GM18907 (cell line): Measurements from ENCODE around the gene WNT2B.
"Not testable (repeated sequence)": the region's sequence is repeated elsewhere in the genome, so short reads cannot be mapped to it uniquely, and the experiment has no call there.

ENCODE experiments used
- ATAC-seq: cut with Tn5 transposase; IDR thresholded peaks from one replicate; pipeline ENCODE4 v1.9.1; 2021; ENCODE audit warnings: mild to moderate bottlenecking, moderate library complexity; ENCODE audit not compliant: unreplicated experiment

WNT2B gene

DNA sequence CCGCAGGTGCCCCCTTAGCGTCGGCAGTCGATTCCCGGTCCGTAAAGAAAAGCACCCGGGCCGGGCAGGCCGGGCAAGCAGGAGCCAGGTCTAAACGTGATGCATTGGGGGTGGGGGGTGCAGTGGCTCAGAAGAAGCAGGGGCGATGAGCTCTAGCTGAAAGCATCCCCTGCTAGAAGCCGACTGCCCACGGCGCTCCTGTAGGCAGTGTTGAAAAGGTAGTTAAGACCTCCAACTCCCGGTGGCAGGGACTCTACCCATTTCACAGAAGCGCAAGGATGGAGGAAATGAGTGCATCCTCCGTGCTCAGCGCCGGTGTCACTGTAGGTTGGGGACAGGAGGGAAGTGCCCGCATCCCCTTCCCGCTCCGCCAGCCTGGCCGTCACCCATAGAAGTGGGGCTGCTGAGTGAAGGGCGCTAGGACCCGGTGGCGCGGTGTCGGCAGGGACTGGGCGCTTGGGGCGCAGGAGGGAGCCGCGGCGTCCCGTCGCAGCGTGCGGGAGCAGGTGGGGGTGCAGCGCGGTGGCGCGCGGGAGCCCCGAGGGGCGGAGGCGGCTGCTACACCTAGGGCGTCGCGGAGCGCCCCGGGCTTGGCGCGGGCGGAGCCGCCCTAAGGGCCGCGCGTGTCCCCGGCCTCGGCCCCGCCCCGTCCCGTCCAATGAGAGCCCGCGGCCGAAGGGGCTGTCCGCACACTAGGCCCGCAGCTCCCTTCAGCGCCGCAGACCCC is at the start of gene WNT2B:
WNT2B (plus strand) TSS at position 688 of the 727 bp plus-strand sequence. CDS start 298 bp downstream, outside the sequence.
- peak; percentile 56 for ATAC-seq

GRCh38 chr1:112460615-112461014 is 48.1 kb upstream of the WNT2B start:
- no peak for ATAC-seq

GRCh38 chr1:112461200-112461871 is 47.4 kb upstream of the WNT2B start:
- no peak for ATAC-seq

GRCh38 chr1:112462953-112463279 is 45.8 kb upstream of the WNT2B start:
- no peak for ATAC-seq

DNA sequence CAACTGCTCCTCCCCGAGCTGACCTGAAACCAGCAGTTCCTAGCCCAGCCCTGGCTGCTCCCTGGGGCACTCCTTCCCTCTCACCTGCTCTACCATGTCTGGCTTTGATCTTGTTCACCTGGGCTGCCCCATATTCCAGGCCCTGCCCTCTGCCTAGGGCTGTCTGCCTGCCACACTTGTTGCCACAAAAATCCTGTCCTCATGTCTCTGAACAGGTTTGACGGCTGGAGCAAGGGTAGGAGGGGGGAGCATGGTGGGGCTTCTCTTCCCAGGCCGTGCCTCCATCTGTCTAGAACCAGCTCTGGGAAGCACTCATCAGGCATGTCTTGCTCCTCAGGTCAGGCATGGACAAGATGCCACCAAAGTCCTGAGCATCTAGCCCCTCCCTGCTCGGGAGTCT is 44.3 kb upstream of the WNT2B start:
- ATAC-seq: no peak

GRCh38 chr1:112465122-112465521 is 43.6 kb upstream of the WNT2B start:
- ATAC-seq: no peak

- peak; percentile 90 for ATAC-seq
Observed at GRCh38 chr1:112466078-112466660, 42.6 kb upstream of the WNT2B start.

DNA sequence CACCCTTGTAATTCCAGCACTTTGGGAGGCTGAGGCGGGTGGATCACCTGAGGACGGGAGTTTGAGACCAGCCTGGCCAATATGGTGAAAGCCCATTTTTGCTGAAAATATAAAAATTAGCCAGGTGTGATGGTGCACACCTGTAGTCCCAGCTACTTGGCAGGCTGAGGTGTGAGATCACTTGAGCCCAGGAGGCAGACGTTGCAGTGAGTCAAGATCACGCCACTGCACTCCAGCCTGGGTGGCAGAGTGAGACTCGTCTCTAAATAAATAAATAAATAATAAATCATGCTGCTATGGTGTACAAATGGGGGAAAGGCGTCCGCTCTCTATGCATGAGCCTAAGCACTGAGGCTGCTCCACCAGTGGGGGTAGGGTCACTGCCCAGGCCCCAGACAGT is 38.4 kb upstream of the WNT2B start:
- ATAC-seq: not testable (repeated sequence)

GRCh38 chr1:112470966-112471365 is 37.8 kb upstream of the WNT2B start:
- no peak for ATAC-seq

DNA sequence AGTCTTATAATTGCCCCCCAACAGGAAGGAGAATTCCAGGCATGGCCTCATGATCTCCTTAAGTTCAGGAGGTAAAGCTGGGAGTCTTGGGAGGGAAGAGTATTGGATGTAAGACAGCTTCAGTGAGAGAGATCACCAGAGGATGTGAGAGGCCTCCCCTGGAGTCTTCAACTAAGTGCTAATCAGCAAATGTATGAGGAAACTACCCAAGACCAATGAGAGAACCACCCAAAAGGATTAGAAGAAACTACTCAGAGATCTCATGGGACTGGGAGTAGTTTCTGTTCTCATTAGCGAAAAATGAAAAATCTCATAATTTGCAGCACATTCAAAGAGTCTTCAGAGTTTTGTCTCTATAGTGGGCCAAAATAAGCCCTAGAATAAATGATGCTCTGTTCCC is 36.6 kb upstream of the WNT2B start:
- no peak for ATAC-seq

GRCh38 chr1:112477550-112477949 is 31.2 kb upstream of the WNT2B start:
- no peak for ATAC-seq

- ATAC-seq: no peak
Observed at GRCh38 chr1:112478314-112478713, 30.5 kb upstream of the WNT2B start.

DNA sequence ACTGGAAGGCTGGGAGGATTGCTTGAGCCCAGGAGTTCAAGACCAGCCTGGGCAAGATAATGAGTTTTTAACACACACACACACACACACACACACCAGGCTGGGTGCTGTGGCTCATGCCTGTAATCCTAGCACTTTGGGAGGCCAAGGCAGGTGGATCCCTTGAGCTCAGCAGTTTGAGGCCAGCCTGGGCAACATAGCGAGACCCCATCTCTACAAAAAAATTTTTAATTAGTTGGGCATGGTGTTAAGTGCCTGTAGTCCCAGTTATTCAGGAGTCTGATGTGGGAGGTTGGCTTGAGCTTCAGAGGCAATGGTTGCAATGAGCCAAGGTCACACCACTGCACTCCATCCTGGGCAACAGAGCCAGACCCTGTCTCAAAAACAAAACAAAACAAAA is 22.7 kb upstream of the WNT2B start:
- ATAC-seq: not testable (repeated sequence)

DNA sequence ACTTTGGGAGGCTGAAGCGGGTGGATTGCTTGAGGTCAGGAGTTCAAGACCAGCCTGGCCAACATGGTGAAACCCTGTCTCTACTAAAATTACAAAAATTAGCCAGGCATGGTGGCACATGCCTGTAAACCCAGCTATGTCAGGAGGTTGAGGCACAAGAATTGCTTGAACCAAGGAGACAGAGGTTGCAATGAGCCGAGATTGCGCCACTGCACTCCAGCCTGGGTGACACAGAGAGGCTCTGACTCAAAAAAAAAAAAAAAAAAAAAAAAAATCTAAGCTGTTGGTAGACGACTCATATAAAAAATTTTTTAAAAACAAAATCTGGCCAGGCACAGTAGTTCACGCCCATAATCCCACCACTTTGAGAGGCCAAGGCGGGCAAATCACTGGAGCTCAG is 21.1 kb upstream of the WNT2B start:
- ATAC-seq: not testable (repeated sequence)

- no peak for ATAC-seq
Observed at GRCh38 chr1:112488141-112488540, 20.6 kb upstream of the WNT2B start.

DNA sequence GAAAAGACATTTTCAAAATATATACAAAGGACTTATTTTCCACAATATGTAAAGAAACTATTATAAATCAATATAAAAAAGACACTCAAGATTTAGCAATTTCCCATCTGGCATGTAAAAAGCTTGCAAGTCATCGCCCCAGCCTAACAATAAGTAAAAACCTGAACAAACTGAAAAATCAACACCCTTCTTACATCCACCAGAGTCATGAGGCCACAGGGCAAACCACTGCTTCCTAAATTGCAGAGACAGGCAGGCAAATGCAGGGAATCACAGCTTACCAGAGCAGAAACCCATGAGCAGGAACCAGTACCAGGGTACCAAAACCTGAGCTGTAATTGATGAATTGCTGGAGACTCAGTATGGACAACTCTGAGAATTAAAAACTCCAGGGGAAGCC is 16.7 kb upstream of the WNT2B start:
- no peak for ATAC-seq

DNA sequence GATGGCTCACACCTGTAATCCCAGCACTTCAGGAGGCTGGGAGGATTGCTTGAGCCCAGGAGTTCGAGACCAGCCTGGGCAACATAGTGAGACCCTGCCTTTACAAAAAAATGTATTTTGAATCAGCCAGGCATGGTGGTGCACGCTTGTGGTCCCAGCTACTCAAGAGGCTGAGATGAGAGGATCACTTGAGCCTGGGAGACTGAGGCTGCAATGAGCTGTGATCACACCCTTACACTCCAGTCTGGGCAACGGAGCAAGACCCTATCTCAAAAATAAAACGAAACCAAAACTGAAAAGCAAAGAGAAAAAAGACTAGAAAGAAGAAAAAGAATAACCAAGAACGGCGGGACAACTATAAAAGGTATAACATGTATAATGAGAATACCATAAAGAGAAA is 15.4 kb upstream of the WNT2B start:
- ATAC-seq: no peak

DNA sequence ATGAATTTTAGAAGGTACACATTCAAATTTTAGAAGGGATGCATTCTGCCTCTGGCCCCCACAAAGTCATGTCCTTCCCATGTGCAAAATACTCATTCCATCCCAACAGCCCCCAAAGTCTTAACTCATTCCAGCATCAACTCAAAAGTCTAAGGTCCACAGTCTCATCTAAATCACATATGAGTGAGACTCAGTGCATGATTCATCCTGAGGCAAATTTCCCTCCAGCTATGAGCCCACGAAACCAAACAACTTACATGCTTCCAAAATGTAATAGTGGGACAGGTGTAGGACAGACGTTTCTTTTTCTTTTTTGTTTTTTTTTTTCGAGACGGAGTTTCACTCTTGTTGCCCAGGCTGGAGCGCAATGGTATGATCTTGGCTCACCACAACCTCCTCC is 12.5 kb upstream of the WNT2B start:
- ATAC-seq: no peak

GRCh38 chr1:112501810-112502641 is 6.7 kb upstream of the WNT2B start:
- ATAC-seq: no peak

- no peak for ATAC-seq
Observed at GRCh38 chr1:112502826-112503225, 5.9 kb upstream of the WNT2B start.

DNA sequence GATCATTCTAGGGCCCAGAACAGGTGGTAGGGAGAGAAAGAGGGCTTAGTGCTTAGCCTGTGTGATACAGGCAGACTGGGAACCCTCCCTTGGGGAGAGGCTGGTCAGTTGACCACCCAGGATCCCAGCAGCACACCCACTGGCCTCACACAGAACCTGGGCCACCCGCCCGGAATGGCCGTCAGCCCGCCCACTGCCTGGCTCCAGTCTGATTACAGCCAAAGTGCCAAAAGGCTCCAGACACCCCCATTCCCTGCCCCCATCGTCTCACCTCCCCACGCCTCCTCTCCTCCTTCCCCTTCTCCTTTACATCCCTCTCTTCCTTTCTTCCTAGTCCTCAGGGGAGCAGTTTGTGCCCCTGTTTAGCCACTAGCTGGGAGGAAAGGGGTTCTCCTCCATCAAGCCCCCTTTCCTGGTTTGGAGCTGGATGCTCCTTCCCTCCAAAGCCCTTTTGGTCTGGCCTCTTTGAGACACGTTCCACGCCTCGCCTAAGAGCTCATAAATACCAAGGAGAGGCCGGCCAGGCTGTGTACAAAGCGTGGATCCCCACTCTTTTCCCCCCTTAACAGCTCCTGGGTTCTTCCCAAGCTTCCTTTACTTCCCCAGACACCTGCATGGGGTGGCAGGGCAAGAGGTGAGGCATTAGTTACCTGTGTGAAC is 4.6 kb upstream of the WNT2B start:
- no peak for ATAC-seq
